GM23338 (cell line): ENCODE measurements around the gene HEPACAM. TPM values are rescaled to one million over a fixed set of nuclear protein-coding genes. Genes with fewer than 3 reads are reported as not detected.

Experiments used
- ATAC-seq: fragments of 200-7000 bp; cut with Tn5 transposase; 3 replicates; pipeline ENCODE4 v1.9.1; 2020
- DNase-seq: peaks from one replicate; pipeline ENCODE4 v3.0.0-alpha.2; 2015; ENCODE audit warnings: low spot score
- H2AFZ ChIP-seq: fragments of 200-600 bp; sonication (generic); 2 replicates; pipeline ENCODE4 v1.8.0; 2016; ENCODE audit warnings: antibody characterized with exemption, mild to moderate bottlenecking, moderate library complexity
- H3F3A ChIP-seq: fragments of 200-600 bp; sonication (generic); replicated peaks from 2 replicates; pipeline ENCODE4 v1.8.0; 2017; ENCODE audit warnings: antibody characterized with exemption, mixed run types, low read depth
- H3K27ac ChIP-seq: fragments of 200-600 bp; sonication (generic); 2 replicates; pipeline ENCODE4 v1.6.1; 2016; ENCODE audit warnings: low read depth
- H3K27me3 ChIP-seq: fragments of 200-600 bp; sonication (generic); 2 replicates; pipeline ENCODE4 v1.8.0; 2016; ENCODE audit warnings: mild to moderate bottlenecking, mixed run types, moderate library complexity; ENCODE audit not compliant: insufficient read depth
- H3K36me3 ChIP-seq: fragments of 200-600 bp; sonication (generic); 2 replicates; pipeline ENCODE4 v1.8.0; 2016; ENCODE audit warnings: mild to moderate bottlenecking; ENCODE audit not compliant: insufficient read depth
- H3K4me1 ChIP-seq: fragments of 200-600 bp; sonication (generic); 2 replicates; pipeline ENCODE4 v1.8.0; 2016; ENCODE audit warnings: mild to moderate bottlenecking, moderate library complexity; ENCODE audit not compliant: insufficient read depth
- H3K4me2 ChIP-seq: fragments of 200-600 bp; sonication (generic); 2 replicates; pipeline ENCODE4 v1.7.1; 2017; ENCODE audit warnings: mixed run types
- H3K4me3 ChIP-seq: fragments of 200-600 bp; sonication (generic); 2 replicates; pipeline ENCODE4 v1.6.1; 2016; ENCODE audit warnings: mixed run types
- H3K79me2 ChIP-seq: fragments of 200-600 bp; sonication (generic); replicated peaks from 2 replicates; pipeline ENCODE4 v1.8.0; 2017; ENCODE audit warnings: mild to moderate bottlenecking; ENCODE audit not compliant: insufficient read depth
- H3K9me2 ChIP-seq: fragments of 200-600 bp; sonication (generic); 2 replicates; pipeline ENCODE4 v1.8.0; 2017; ENCODE audit not compliant: insufficient read depth
- H4K20me1 ChIP-seq: fragments of 200-600 bp; sonication (generic); replicated peaks from 2 replicates; pipeline ENCODE4 v1.8.0; 2017; ENCODE audit warnings: mild to moderate bottlenecking; ENCODE audit not compliant: insufficient read depth
- H3K27ac Mint-ChIP-seq: 2 replicates; pipeline ENCODE4 v1.8.0; 2020; ENCODE audit warnings: inconsistent platforms, mild to moderate bottlenecking, moderate library complexity, mixed read lengths
- H3K27me3 Mint-ChIP-seq: 3 replicates; pipeline ENCODE4 v1.8.0; 2022; ENCODE audit warnings: low read depth, mild to moderate bottlenecking, moderate library complexity, mixed read lengths, inconsistent platforms; ENCODE audit not compliant: insufficient read depth, poor library complexity
- H3K36me3 Mint-ChIP-seq: 3 replicates; pipeline ENCODE4 v1.8.0; 2021; ENCODE audit warnings: low read depth, mild to moderate bottlenecking, inconsistent platforms, moderate library complexity, mixed read lengths
- H3K4me1 Mint-ChIP-seq: 3 replicates; pipeline ENCODE4 v1.8.0; 2020; ENCODE audit warnings: mild to moderate bottlenecking, inconsistent platforms, mixed read lengths
- H3K4me3 Mint-ChIP-seq: 3 replicates; pipeline ENCODE4 v1.8.0; 2021; ENCODE audit warnings: moderate library complexity, mild to moderate bottlenecking, inconsistent platforms, mixed read lengths
- H3K9me3 Mint-ChIP-seq: 3 replicates; pipeline ENCODE4 v1.8.0; 2020; ENCODE audit warnings: moderate library complexity, mild to moderate bottlenecking, inconsistent platforms, mixed read lengths
- CREB1 ChIP-seq: fragments of 250-450 bp; sonication (Bioruptor Pico); IDR thresholded peaks from 2 replicates; pipeline ENCODE4 v1.5.0; 2020; ENCODE audit warnings: low read depth, mild to moderate bottlenecking, moderate library complexity
- ETS1 ChIP-seq: IDR thresholded peaks from 2 replicates; pipeline ENCODE4 v1.6.1; 2016; ENCODE audit warnings: antibody characterized with exemption
- EZH2phosphoT487 ChIP-seq: fragments of 200-600 bp; sonication (generic); IDR thresholded peaks from one replicate; pipeline ENCODE4 v1.8.1; 2018; ENCODE audit warnings: antibody characterized with exemption; ENCODE audit not compliant: unreplicated experiment
- JUNB ChIP-seq: IDR thresholded peaks from one replicate; pipeline ENCODE4 v1.6.1; 2016; ENCODE audit warnings: antibody characterized with exemption; ENCODE audit not compliant: unreplicated experiment
- NANOG ChIP-seq: IDR thresholded peaks from 2 replicates; pipeline ENCODE4 v1.6.1; 2016; ENCODE audit warnings: antibody characterized with exemption, borderline replicate concordance
- POLR2AphosphoS5 ChIP-seq: IDR thresholded peaks from 2 replicates; pipeline ENCODE4 v1.6.1; 2016; ENCODE audit warnings: antibody characterized with exemption, low read depth
- REST ChIP-seq: IDR thresholded peaks from one replicate; pipeline ENCODE4 v1.6.1; 2018; ENCODE audit warnings: antibody characterized with exemption; ENCODE audit not compliant: unreplicated experiment
- STAT1 ChIP-seq: IDR thresholded peaks from one replicate; pipeline ENCODE4 v1.6.1; 2016; ENCODE audit warnings: antibody characterized with exemption; ENCODE audit not compliant: unreplicated experiment
- ZNF114 ChIP-seq: fragments of 250-450 bp; sonication (Bioruptor Pico); IDR thresholded peaks from 2 replicates; pipeline ENCODE4 v1.5.0; 2020; ENCODE audit warnings: mild to moderate bottlenecking, moderate library complexity
- ZNF331 ChIP-seq: fragments of 250-450 bp; sonication (Bioruptor Pico); IDR thresholded peaks from 2 replicates; pipeline ENCODE4 v1.5.0; 2020; ENCODE audit warnings: low read depth, mild to moderate bottlenecking, moderate library complexity
- ZNF462 ChIP-seq: fragments of 250-450 bp; sonication (Bioruptor Pico); IDR thresholded peaks from 2 replicates; pipeline ENCODE4 v1.5.0; 2020; ENCODE audit warnings: mild to moderate bottlenecking, moderate library complexity
- polyA plus RNA-seq: library from polyadenylated mRNA; unstranded; fragments of >200 nt; fragmentation: Nextera tagmentation; extraction: Ambion mirVana; gene quantifications from 2 replicates; pipeline ENCODE4 v1.2.1, GENCODE V29; 2016
- total RNA-seq: library from RNA; depleted of rRNA; stranded (reverse); fragments of >200 nt; shearing (Covaris generic); gene quantifications from 2 replicates; pipeline ENCODE4 v1.2.3, GENCODE V29; 2014

The HEPACAM gene
- total and polyA plus RNA-seq, 2 experiments from 2014 or later, result 0.17 TPM; not detected in 1

- Histone ChIP-seq H3K4me2 (no peak overlapping the region), H3K79me2 (no peaks in the 10 kb centered on the region), H2AFZ (no peak overlapping the region), H3K4me3 (no peak overlapping the region), H3F3A (no peaks in the 10 kb centered on the region), H3K36me3 (no peaks in the 10 kb centered on the region), H3K4me1 (0 out of 2 replicates have a peak, but pooled peaks cover 2% of the 10 kb centered on the region), H3K27me3 (peaks cover 10% of the 10 kb centered on the region; the same call in 1 of the 2 replicates), H3K9me2 (peaks cover 5% of the 10 kb centered on the region; the same call in 1 of the 2 replicates), H4K20me1 (no peaks in the 10 kb centered on the region), H3K27ac (no peak overlapping the region)
- Mint-ChIP-seq H3K36me3 (no peaks in the 10 kb centered on the region), H3K9me3 (no peaks in the 10 kb centered on the region; the same call in 2 of the 3 replicates), H3K4me1 (peaks cover 12% of the 10 kb centered on the region), H3K27ac (no peak overlapping the region), H3K27me3 (peaks cover 17% of the 10 kb centered on the region), H3K4me3 (no peak overlapping the region)
- ATAC-seq (peak; percentile 19; the same call in 2 of the 3 replicates), DNase-seq (peak; percentile 30)
- TF ChIP-seq NANOG, result no peak
- TF ChIP-seq ZNF462 (CRISPR knock-in tag), result no peak
- TF ChIP-seq EZH2phosphoT487, result no peak
- no peak for TF ChIP-seq ETS1
- TF ChIP-seq STAT1, result no peak
- TF ChIP-seq REST, result no peak
- TF ChIP-seq POLR2AphosphoS5, result no peak
- TF ChIP-seq CREB1 (CRISPR knock-in tag), result no peak
- TF ChIP-seq ZNF331 (CRISPR knock-in tag), result no peak
- TF ChIP-seq ZNF114 (CRISPR knock-in tag), result no peak
- TF ChIP-seq JUNB, result no peak
Observed at GRCh38 chr11:124882339-124883071, 53.3 kb downstream of the HEPACAM start.
